DOHH2 (cell line): ENCODE data around the gene PPP2R2C.
A peak's percentile ranks its signal among the peaks of the same experiment; 100 is the strongest.

ENCODE experiments used
- H3F3A ChIP-seq: fragments of 200-600 bp; sonication (generic), shearing (Covaris generic); 2 replicates; pipeline ENCODE4 v1.6.0; 2016; ENCODE audit warnings: antibody characterized with exemption, mild to moderate bottlenecking; ENCODE audit not compliant: control insufficient read depth, insufficient read depth
- H3K27ac ChIP-seq: fragments of 200-600 bp; sonication (generic); 2 replicates; pipeline ENCODE4 v1.5.1; 2014; ENCODE audit warnings: low read depth, mild to moderate bottlenecking, low read length, moderate library complexity
- H3K27me3 ChIP-seq: fragments of 200-600 bp; sonication (generic); 2 replicates; pipeline ENCODE4 v1.6.1; 2014; ENCODE audit warnings: mild to moderate bottlenecking, low read length, mixed read lengths; ENCODE audit not compliant: control insufficient read depth
- H3K36me3 ChIP-seq: fragments of 200-600 bp; sonication (generic); 2 replicates; pipeline ENCODE4 v1.6.1; 2014; ENCODE audit warnings: mild to moderate bottlenecking, low read length, moderate library complexity, mixed read lengths; ENCODE audit not compliant: control insufficient read depth
- H3K4me1 ChIP-seq: fragments of 200-600 bp; sonication (generic); 2 replicates; pipeline ENCODE4 v1.6.1; 2014; ENCODE audit warnings: mild to moderate bottlenecking, low read length, mixed read lengths; ENCODE audit not compliant: control insufficient read depth
- H3K4me2 ChIP-seq: fragments of 200-600 bp; sonication (generic); 2 replicates; pipeline ENCODE4 v1.6.0; 2014; ENCODE audit warnings: mild to moderate bottlenecking, low read length, moderate library complexity
- H3K4me3 ChIP-seq: fragments of 200-600 bp; sonication (generic); 2 replicates; pipeline ENCODE4 v1.5.1; 2014; ENCODE audit warnings: mild to moderate bottlenecking, low read length, mixed read lengths
- H3K79me2 ChIP-seq: fragments of 200-600 bp; sonication (generic); 2 replicates; pipeline ENCODE4 v1.6.1; 2014; ENCODE audit warnings: mild to moderate bottlenecking, low read length, mixed read lengths; ENCODE audit not compliant: control insufficient read depth
- H3K9me2 ChIP-seq: fragments of 200-600 bp; sonication (generic); replicated peaks from 2 replicates; pipeline ENCODE4 v1.6.1; 2014; ENCODE audit warnings: mild to moderate bottlenecking, low read length, mixed read lengths; ENCODE audit not compliant: control insufficient read depth
- H3K9me3 ChIP-seq: fragments of 200-600 bp; sonication (generic); 2 replicates; pipeline ENCODE4 v1.6.1; 2014; ENCODE audit warnings: antibody characterized with exemption, low read length, mixed read lengths; ENCODE audit not compliant: control insufficient read depth, insufficient read depth
- H4K20me1 ChIP-seq: fragments of 200-600 bp; sonication (generic); 2 replicates; pipeline ENCODE4 v1.6.0; 2014; ENCODE audit warnings: low read depth, mild to moderate bottlenecking, antibody characterized with exemption, low read length, moderate library complexity; ENCODE audit not compliant: control insufficient read depth, insufficient read depth
- EZH2phosphoT487 ChIP-seq: fragments of 200-600 bp; sonication (generic); IDR thresholded peaks from 2 replicates; pipeline ENCODE4 v1.6.1; 2017; ENCODE audit warnings: borderline replicate concordance, mild to moderate bottlenecking, antibody characterized with exemption, low read length, moderate library complexity, mixed read lengths
- TF ChIP-seq, protein P1 (sequence below): fragments of 200-600 bp; sonication (generic); IDR thresholded peaks from one replicate; pipeline ENCODE4 v1.5.1; 2014; ENCODE audit warnings: antibody characterized with exemption, mild to moderate bottlenecking, low read depth, low read length; ENCODE audit not compliant: poor library complexity, severe bottlenecking

The PPP2R2C gene

DNA sequence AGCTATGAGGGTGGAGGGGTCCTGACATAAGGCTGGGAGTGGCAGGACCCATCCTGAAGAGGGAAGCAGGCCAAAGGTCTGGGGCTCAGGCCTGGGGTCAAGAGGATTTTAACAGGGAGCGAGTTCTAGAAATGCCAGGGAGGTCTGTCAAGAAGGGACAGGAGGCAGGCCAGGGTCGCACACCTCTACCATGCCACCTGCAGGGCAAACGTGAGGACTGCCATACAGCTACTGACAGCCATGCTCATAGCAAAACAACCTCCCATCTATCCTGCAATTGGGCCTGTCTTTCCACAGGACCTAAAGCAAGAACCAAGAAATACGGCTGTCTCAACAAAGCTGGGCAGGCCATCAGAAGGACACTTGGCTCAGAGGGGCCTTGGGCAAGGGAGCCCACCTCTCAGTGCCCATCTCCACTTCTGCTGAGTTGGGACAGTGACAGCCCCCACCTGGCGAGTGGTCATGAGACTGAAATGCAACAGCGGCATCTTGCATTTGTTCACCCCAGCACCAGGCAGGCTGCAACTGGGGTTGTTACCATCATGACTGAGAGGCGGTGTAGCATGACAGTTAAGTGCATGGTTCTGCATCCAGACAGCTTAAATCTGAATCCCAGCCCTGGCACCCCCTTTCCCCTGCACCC is 110.0 kb downstream of the PPP2R2C start:
- H3F3A ChIP-seq: no peaks in the 10 kb centered on the region
- TF ChIP-seq, protein P1, sequence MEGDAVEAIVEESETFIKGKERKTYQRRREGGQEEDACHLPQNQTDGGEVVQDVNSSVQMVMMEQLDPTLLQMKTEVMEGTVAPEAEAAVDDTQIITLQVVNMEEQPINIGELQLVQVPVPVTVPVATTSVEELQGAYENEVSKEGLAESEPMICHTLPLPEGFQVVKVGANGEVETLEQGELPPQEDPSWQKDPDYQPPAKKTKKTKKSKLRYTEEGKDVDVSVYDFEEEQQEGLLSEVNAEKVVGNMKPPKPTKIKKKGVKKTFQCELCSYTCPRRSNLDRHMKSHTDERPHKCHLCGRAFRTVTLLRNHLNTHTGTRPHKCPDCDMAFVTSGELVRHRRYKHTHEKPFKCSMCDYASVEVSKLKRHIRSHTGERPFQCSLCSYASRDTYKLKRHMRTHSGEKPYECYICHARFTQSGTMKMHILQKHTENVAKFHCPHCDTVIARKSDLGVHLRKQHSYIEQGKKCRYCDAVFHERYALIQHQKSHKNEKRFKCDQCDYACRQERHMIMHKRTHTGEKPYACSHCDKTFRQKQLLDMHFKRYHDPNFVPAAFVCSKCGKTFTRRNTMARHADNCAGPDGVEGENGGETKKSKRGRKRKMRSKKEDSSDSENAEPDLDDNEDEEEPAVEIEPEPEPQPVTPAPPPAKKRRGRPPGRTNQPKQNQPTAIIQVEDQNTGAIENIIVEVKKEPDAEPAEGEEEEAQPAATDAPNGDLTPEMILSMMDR: peak; percentile 7
- no peak for TF ChIP-seq EZH2phosphoT487

GRCh38 chr4:6361076-6361784 is 111.2 kb downstream of the PPP2R2C start:
- H3K4me1 ChIP-seq: no peaks in the 10 kb centered on the region
- no peaks in the 10 kb centered on the region for H3K9me2 ChIP-seq
- no peaks in the 10 kb centered on the region for H3F3A ChIP-seq
- H3K9me3 ChIP-seq: no peaks in the 10 kb centered on the region
- no peak overlapping the region for H3K4me2 ChIP-seq
- H4K20me1 ChIP-seq: no peaks in the 10 kb centered on the region
- TF ChIP-seq, protein P1: no peak
- no peak for TF ChIP-seq EZH2phosphoT487
- no peak overlapping the region for H3K4me3 ChIP-seq
- no peak overlapping the region for H3K27ac ChIP-seq
- H3K27me3 ChIP-seq: no peaks in the 10 kb centered on the region
- no peaks in the 10 kb centered on the region for H3K79me2 ChIP-seq
- H3K36me3 ChIP-seq: no peaks in the 10 kb centered on the region

More for the DNA sequence above, 110.0 kb downstream of the PPP2R2C start:
- Histone ChIP-seq H3K9me2 (no peaks in the 10 kb centered on the region), H3K4me1 (no peaks in the 10 kb centered on the region), H3K27me3 (no peaks in the 10 kb centered on the region), H3K79me2 (no peaks in the 10 kb centered on the region), H3K9me3 (no peaks in the 10 kb centered on the region), H3K4me2 (no peak overlapping the region), H3K27ac (no peak overlapping the region), H3K36me3 (no peaks in the 10 kb centered on the region), H4K20me1 (no peaks in the 10 kb centered on the region), H3K4me3 (no peak overlapping the region)

DNA sequence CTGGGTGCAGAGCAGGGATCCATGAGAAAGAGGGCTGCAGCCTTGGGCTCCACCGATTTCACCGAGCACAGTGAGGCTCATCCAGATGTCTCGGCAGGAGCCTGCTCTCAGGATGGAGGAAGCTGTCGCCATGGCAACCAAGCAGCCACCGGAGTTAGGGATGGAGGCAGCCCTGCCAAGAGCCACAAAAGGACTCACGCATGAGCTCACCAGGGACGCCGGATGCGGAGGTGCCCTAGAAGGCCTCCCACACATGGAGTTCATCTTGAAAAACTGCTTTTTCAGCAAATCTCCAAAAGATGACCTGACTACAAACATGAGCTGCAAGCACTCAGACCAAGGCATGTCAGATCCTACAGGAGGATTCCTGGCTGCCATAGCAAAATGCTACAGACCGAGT is 112.0 kb downstream of the PPP2R2C start:
- Histone ChIP-seq H3K4me3 (no peak overlapping the region), H3K9me3 (no peaks in the 10 kb centered on the region), H3K9me2 (no peaks in the 10 kb centered on the region), H3K4me2 (no peak overlapping the region), H3F3A (no peaks in the 10 kb centered on the region), H3K79me2 (no peaks in the 10 kb centered on the region), H3K4me1 (no peaks in the 10 kb centered on the region), H3K36me3 (no peaks in the 10 kb centered on the region), H3K27me3 (no peaks in the 10 kb centered on the region), H3K27ac (no peak overlapping the region), H4K20me1 (no peaks in the 10 kb centered on the region)
- TF ChIP-seq, protein P1: no peak
- no peak for TF ChIP-seq EZH2phosphoT487
